T-helper 2 cell (primary cell): Measurements from ENCODE around the gene KDM5B.
"Not testable (repeated sequence)": the region's sequence is repeated elsewhere in the genome, so short reads cannot be mapped to it uniquely, and the experiment has no call there.

ENCODE experiments used
- DNase-seq, 5 experiments: peaks; one replicate each; pipeline versions ENCODE4 v3.0.0 to v3.0.0-alpha.2; 2012 to 2022

The KDM5B gene

GRCh38 chr1:202812176-202813026 lies 4.2 kb upstream of the KDM5B start:
- DNase-seq = no peak

DNA sequence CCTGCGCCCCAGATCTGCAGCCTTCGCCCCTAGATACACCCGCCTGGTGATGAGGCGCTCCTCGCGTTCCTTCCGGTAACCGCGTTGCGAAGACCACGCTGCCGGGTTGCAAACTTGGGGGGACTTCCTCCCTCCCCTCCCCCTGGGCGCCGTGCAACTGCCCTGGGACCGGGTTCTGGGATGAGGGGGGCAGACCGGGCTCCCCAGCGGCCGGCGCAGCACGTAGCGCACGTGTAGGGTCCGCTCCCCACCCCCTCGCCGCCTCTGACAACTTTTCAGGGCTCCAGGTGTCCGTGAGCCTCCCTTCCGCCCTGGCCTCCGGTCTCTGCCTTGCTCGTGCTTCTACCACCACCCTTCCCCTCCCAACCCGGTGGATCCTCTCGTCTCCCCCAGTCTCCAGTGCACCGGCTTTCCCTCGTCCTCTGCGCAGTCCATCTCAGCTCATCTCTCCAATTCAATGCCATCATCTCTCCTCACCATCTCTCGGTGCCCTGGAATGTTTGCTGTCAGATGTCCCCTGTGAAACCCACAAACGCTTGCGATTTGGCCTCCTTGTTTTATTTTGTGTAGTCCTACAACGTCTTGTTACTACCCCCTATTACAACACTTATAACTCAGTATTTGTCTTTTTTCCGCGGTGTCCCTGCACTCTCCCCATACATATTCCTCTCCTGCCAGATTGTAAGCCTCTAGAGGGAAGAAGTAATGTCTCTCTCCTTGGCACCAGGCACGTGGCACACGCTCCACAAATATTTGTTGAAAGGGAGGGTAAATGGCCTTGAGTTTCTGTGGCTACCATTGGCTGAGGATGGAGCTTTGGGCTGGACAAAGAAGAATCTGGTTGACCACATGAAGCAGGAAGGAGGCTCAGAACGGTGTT lies 3.3 kb upstream of the KDM5B start:
- peak in 1 of 5 experiments; percentile 57 for DNase-seq

DNA sequence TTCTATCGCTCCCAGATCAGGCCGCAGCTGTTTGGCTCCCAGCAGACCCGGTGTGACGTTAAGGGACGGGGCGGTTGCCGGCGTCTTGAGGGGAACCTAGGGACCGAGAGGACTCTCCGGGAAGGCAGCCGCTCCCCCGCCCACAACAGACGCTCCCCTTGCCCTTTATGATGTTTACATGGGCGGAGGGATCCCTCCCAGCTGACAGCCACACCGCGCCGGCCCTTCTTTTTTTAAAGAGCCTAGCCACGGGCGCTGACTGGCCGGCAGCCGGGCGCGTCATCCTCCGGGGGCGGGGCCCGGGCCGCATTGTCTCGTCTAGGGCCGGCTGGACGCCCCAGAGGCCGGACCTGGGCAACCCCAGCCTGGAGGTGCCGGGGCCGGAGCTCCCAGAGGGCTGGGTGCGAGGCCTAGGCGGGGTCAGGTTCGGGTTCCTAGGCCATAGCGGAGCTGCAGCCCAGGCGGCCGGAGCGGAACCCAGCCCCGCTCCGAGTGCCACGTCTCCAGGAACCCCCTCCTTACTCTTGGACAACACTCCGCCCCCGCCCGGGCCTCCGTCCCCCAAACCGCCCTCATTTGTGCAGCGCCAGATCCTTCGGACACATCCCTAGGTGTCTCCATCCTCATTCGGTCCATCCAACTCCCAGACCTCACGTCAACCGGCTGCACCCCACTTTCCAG lies 2.5 kb upstream of the KDM5B start, which contains the start of gene PCAT6:
TSS of gene PCAT6 (plus strand) at position 340 of the 681 bp plus-strand sequence.
- peak; percentile 66 to 96 (median 77) for DNase-seq

GRCh38 chr1:202810193-202810614 lies 2.0 kb upstream of the KDM5B start:
- no peak for DNase-seq

DNA sequence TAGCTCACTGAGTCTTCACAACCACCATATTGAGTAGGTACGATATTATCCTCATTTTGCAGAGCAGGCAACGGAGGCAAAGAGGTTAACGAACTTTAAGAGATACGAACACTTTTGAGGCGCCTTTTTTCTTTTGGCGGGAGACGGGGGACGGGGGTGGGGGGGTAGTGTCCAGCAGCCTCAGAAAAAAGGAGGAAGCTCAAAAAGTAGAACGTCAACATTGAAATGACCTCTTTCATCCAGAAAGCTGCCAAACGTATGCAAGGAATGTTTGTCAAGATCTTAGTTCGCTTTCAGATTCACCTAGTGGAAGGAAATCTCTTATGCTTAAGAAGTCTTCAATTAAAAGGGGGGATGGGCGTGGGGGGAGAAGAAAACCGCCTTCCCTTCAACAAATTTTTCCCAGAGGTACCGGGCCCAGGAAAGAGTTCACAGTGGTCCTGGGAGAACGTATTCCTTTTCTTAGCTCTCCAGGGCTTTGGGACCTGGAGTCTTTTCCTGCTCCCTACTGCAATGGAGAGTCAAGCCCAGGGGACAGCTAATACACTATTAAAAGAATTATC lies 1.5 kb upstream of the KDM5B start:
- DNase-seq = no peak

DNA sequence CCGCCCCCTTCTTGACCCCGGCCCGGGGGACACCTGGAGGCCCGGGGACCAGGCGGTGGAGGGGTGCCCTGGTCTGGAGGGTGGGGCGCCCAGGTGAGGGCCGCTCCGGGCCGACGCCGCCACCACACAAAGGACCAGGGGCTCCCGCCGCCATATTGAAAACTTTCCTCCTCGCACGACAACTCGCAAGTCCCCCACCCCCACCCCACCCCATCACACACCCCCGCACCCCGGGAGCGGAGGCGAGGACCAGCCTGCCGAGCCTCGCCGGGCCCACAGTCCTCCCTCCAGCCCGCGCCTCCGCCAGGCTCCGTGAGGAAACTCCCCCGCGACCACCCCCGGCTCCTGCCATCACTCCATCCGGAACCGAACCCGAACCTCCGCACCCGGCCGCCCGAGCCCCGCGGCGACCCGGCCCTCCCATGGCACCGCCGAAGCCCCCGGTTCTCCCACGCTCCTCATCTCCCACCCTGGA lies 733 bp downstream of the KDM5B start:
- DNase-seq = peak; percentile 12 to 71 (median 15)

DNA sequence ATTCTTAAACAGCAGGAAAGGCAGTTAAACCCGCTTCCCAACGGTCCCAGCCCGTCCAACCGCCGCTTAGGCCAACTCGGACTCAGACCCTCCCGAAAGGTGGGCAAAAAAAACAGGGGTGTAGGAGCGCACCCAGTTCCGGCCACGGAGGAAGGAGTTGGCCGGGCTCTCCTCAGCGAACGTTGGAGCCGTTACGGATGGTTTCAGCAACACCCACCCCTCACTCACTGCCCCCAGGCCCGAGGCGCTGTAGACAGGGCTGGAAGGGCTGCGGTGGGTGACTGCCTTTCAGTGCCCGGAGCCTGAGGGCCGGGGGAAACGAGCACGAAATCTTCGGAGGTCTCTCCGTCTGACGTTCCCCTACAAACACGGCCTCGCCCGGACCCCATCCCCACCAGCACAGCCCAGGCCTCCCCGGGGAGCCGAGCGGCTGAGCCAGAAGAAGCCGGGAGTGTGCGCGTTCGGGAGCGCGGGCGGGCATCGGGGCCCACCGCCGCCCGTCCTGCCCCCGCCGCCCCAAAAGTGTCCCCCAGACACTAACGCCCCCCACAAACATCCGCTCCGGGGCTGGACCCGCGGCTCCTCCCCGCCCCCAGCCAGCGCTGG lies 1.3 kb downstream of the KDM5B start:
- peak in 2 of 5 experiments; percentile 6 to 32 for DNase-seq

- peak in 2 of 5 experiments; percentile 6 to 40 for DNase-seq
These were observed 2.1 kb downstream of the KDM5B start for GRCh38 chr1:202805886-202806844.

DNA sequence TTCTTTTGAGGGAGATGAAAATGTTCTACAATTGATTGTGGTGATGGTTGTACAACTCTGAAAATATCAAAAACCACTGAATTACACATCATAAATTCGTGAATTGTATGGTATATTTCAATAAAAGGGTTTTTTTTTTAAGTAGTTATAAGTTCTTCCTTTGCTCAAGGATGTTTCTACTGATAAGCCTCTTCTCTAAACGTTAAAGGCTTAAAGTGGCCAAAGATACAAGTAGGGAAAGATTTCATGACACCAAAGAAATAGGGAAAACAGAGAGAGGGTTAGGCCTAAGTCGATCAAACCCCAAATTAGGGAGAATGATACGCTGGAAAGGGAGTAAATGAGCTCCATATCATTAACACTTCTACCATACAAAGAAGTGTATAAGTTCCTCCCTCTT lies 4.1 kb downstream of the KDM5B start:
- no peak for DNase-seq

DNA sequence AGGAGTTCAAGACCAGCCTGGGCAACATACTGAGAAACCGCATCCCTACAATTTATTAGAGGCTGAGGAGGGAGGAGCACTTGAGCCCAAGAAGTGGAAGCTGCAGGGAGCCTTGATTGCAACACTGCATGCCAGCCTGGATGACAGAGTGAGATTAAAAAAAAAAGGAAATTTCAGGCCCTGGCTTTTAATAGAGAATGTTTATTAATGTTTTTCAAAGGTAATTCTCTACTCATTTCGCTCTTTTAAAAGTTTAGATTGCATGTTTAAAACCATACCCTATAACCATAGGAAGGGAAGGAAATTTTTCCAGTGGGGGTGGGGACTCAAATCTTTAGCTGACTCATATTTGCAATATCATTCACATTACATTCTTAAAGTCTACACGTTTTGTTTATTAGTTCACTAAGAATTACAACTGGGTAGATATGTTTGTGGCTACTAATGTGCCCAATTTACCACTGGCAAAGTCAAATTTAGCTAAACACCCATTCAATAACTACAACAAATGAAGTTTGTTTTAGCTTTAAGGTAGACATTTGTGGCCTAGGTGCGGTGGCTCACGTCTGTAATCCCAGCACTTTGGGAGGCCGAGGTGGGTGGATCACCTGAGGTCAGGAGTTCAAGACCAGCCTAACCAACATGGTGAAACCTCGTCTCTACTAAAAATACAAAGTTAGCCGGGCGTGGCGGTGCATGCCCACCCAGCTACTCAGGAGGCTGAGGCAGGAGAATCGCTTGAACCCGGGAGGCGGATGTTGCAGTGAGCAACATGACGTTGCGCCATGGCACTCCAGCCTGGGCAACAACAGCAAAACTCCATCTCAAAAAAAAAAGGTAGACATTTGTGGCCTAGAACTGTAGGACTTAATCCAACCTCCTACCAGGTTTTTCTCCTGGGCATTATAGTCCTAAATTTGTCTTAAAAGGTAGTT lies 5.0 kb downstream of the KDM5B start:
- DNase-seq = no peak

DNA sequence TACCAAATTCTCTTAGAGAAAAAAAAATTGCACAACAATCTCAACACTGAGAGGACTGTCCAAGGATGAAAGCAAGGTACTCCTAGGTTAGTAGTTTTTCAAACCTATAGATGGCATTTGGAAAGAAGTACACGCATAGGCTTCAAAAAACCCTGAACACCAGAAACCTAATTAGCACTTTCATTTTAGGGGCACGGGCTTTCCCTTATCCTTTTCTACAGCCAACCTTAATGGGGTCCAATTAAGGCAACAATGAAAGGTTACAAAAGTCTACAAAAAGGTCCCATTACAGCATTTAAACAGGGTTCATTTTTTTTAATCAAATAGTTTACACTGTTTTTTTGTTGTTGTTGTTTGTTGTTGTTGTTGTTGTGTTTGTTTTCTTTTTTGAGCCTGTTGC lies 6.2 kb downstream of the KDM5B start:
- DNase-seq = no peak

DNA sequence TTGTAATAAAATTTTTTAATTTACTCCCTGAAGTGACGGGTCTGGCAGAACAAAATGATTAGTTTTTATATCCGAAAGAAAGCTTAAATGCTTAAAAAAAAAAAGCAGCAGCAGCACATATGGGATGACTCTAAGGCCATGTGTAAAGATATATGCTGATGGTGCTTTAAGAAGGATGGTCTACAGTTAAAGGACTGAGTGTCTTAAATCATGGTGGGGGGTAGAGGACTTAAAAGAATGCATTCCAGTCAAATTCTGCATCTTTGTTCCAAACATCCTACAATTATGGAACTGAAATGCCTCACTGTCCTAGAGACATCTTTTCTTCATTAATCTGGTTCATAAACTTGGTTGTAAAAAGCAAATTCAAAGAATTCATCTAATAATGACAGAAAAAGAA lies 7.0 kb downstream of the KDM5B start:
- DNase-seq = no peak

DNA sequence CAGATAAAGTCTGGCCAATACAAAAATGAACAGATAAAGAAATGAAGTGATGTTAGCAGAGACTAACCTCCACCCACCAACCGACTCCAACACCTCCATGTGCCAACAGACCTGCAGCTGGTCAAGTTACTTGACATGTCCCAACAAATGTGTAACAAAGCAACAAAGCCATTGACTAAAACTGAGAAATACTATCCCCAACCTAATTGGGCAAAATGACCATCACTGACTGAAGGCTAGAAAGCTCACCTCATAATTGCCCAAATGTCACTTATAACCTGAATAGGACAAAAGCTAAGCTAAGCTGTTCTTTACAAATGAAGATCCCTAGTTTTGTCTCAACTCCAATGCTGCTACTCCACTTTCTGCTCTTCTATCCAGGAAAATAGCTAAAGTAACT lies 7.5 kb downstream of the KDM5B start:
- no peak for DNase-seq

DNA sequence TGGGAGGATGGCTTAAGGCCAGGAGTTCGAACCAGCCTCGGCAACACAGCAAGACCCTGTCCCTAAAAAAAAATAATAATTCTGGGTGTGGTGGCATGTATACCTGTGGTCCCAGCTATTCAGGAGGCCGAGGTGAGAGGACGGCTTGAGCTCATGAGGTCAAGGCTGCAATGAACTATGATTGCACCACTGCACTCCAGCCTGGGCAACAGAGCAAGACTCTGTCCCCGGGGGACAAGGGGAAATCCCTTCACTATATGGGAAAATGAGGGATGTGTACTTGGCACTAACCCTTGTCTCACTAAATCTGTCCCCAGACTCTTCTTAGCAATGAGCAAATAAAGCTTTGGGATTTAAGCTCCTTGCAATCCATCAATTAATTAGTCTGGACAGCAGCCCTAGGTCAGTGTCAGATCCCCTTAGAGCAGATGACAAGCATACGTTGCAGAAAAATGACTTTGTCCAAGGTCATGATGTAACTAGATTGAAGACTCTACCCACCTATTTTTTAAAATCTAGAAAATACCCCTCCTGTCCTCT lies 9.4 kb downstream of the KDM5B start:
- no peak for DNase-seq

GRCh38 chr1:202798260-202798659 lies 10.0 kb downstream of the KDM5B start:
- no peak for DNase-seq

- no peak for DNase-seq
These were observed 11.6 kb downstream of the KDM5B start for GRCh38 chr1:202796670-202797069.

GRCh38 chr1:202794931-202795330 lies 13.3 kb downstream of the KDM5B start:
- not testable (repeated sequence) for DNase-seq

DNA sequence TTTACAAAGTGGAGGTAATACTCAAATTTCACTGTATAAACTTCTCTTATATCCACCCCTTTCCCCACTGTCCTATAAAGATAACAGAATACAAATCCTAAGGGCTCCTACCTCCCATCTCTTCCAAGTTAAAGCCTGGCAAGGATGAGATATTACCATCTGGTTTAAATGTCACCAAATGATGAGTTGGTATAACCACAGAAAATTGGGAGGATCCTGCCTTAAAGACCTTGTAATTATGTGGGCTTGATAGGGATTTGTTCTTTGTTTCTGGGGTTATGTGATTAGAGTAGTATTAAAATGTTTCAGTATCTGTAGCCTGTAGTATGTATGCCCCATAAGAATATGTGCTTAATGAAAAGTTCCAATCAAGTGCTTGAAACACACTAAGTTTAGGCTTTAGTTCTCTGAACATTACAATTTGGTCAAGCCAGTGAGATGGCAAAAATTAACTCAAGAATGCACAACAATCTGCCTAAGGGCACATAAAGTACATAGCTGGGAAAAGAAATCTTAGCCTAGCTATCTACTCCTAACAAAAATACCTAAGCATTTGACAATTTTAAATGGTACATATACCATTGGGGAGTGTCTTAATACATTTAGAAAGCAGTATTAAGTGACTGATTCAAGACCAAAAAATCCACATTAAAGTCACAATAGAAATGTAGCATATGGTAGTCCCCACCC lies 14.0 kb downstream of the KDM5B start:
- no peak for DNase-seq
